ENCODE results near the gene PTRH2. TPM values are rescaled to one million over a fixed set of nuclear protein-coding genes. Genes with fewer than 3 reads are reported as not detected.

PTRH2 gene
- total RNA-seq, 5 donors from 2014 or later (not counting 1 experiment from before 2014, with no cell fraction given), result 5.4 to 18.8 (median 15.3) TPM

GRCh38 chr17:59712862-59713261 lies 5.6 kb upstream of the PTRH2 start:
- no peaks in the 10 kb centered on the region for H3K9me3 Mint-ChIP-seq
- peaks cover 6 to 7% of the 10 kb centered on the region in 2 experiments for H3K4me1 ChIP-seq (ENCODE audit: control insufficient read depth in 1 of 2, extremely low read depth in 1 of 2, insufficient read depth in 2 of 2, low read length in 2 of 2)
- H3K4me3 ChIP-seq (ENCODE audit: control insufficient read depth in 1 of 2, extremely low read depth in 1 of 2, low read length in 1 of 2), result no peak overlapping the region
- peaks cover 50 to 64% (median 58%) of the 10 kb centered on the region in 3 donors for H3K4me1 Mint-ChIP-seq
- no peaks in the 10 kb centered on the region for H3K9me3 ChIP-seq
- H3K36me3 ChIP-seq (ENCODE audit: control insufficient read depth in 2 of 2, extremely low read depth in 1 of 2, insufficient read depth in 1 of 2, low read length in 1 of 2), result no peaks in the 10 kb centered on the region
- no peak for ATAC-seq (replicated peaks in 1 of 4)
- H3K36me3 Mint-ChIP-seq, result peaks cover 4% of the 10 kb centered on the region
- no peak for DNase-seq
- H3K27me3 ChIP-seq (replicated peaks in 1 of 2; ENCODE audit: control insufficient read depth in 2 of 2, extremely low read depth in 1 of 2, insufficient read depth in 2 of 2, low read length in 1 of 2), result no peaks in the 10 kb centered on the region
- H3K27ac ChIP-seq (ENCODE audit: low read length), result no peak overlapping the region
- ChIA-PET POLR2A (no interaction called here), CTCF (no interaction called here)
- no peaks in the 10 kb centered on the region for H3K27me3 Mint-ChIP-seq
- H3K4me3 Mint-ChIP-seq, result no peak overlapping the region
- H3K27ac Mint-ChIP-seq, result no peak overlapping the region
- 94% methylated on average over 1 of the region's 2 CpGs for WGBS (ENCODE audit: insufficient coverage)

- H3K4me1 ChIP-seq (ENCODE audit: control insufficient read depth in 1 of 2, extremely low read depth in 1 of 2, insufficient read depth in 2 of 2, low read length in 2 of 2), result peaks cover 7 to 8% of the 10 kb centered on the region in 2 experiments
- no peaks in the 10 kb centered on the region for H3K36me3 ChIP-seq (ENCODE audit: control insufficient read depth in 2 of 2, extremely low read depth in 1 of 2, insufficient read depth in 1 of 2, low read length in 1 of 2)
- DNase-seq, result no peak
- CTCF ChIA-PET, result interaction anchor here in 1 of 2 donors (1.2 kb wide), 1 partner anchor 147 kb away, joined by 3 read pairs; no protein-coding TSS in a partner anchor
- H3K27ac Mint-ChIP-seq, result no peak overlapping the region
- no peak for ATAC-seq (replicated peaks in 1 of 4)
- H3K9me3 ChIP-seq, result no peaks in the 10 kb centered on the region
- H3K9me3 Mint-ChIP-seq, result no peaks in the 10 kb centered on the region
- no peak overlapping the region for H3K27ac ChIP-seq (ENCODE audit: low read length)
- no peak overlapping the region for H3K4me3 ChIP-seq (ENCODE audit: control insufficient read depth in 1 of 2, extremely low read depth in 1 of 2, low read length in 1 of 2)
- H3K27me3 ChIP-seq (replicated peaks in 1 of 2; ENCODE audit: control insufficient read depth in 2 of 2, extremely low read depth in 1 of 2, insufficient read depth in 2 of 2, low read length in 1 of 2), result no peaks in the 10 kb centered on the region
- H3K4me1 Mint-ChIP-seq, result peaks cover 55 to 74% (median 63%) of the 10 kb centered on the region in 3 donors
- H3K27me3 Mint-ChIP-seq, result no peaks in the 10 kb centered on the region
- H3K36me3 Mint-ChIP-seq, result peaks cover 10% of the 10 kb centered on the region
- POLR2A ChIA-PET, result interaction anchor here in 1 of 2 donors (0.5 to 1.0 kb wide), 4 partner anchors 9 to 94 kb away, joined by 4 to 5 read pairs (median 4); no protein-coding TSS in a partner anchor
- H3K4me3 Mint-ChIP-seq, result no peak overlapping the region
Observed at GRCh38 chr17:59711936-59712335, 4.7 kb upstream of the PTRH2 start.

GRCh38 chr17:59707971-59708430 lies 771 bp upstream of the PTRH2 start:
- Histone ChIP-seq H3K27ac (ENCODE audit: low read length) (peak overlapping the region; percentile 89), H3K36me3 (ENCODE audit: control insufficient read depth in 2 of 2, extremely low read depth in 1 of 2, insufficient read depth in 1 of 2, low read length in 1 of 2) (peaks cover 0 to 2% of the 10 kb centered on the region in 2 donors), H3K27me3 (replicated peaks in 1 of 2; ENCODE audit: control insufficient read depth in 2 of 2, extremely low read depth in 1 of 2, insufficient read depth in 2 of 2, low read length in 1 of 2) (no peaks in the 10 kb centered on the region), H3K9me3 (no peaks in the 10 kb centered on the region), H3K4me1 (ENCODE audit: control insufficient read depth in 1 of 2, extremely low read depth in 1 of 2, insufficient read depth in 2 of 2, low read length in 2 of 2) (peaks cover 16 to 31% of the 10 kb centered on the region in 2 experiments), H3K4me3 (ENCODE audit: control insufficient read depth in 1 of 2, extremely low read depth in 1 of 2, low read length in 1 of 2) (peak overlapping the region; percentile 63 to 88)
- peak overlapping the region; percentile 96 to 97 (median 96) for H3K4me3 Mint-ChIP-seq
- H3K4me1 Mint-ChIP-seq, result peaks cover 70 to 93% (median 79%) of the 10 kb centered on the region in 3 donors
- ATAC-seq (replicated peaks in 1 of 4), result peak in 2 of 4 experiments; percentile 2 to 6
- H3K36me3 Mint-ChIP-seq, result peaks cover 15% of the 10 kb centered on the region
- no peaks in the 10 kb centered on the region for H3K27me3 Mint-ChIP-seq
- H3K9me3 Mint-ChIP-seq, result no peaks in the 10 kb centered on the region
- POLR2A ChIA-PET, result interaction anchor here in 1 of 2 donors (0.6 to 0.7 kb wide), 3 partner anchors 38 to 184 kb away, joined by 3 to 4 read pairs (median 3); no protein-coding TSS in a partner anchor
- CTCF ChIA-PET, result interaction anchor here in 1 of 2 donors (1.0 to 3.1 kb wide), 4 partner anchors 37 to 192 kb away, joined by 3 to 15 read pairs (median 4); no protein-coding TSS in a partner anchor
- DNase-seq, result peak in 4 of 35 experiments; percentile 2 to 38 (median 5)
- WGBS (ENCODE audit: insufficient coverage), result 2% methylated on average over 8 of the region's 15 CpGs
- peak overlapping the region; percentile 97 to 100 for H3K27ac Mint-ChIP-seq

DNA sequence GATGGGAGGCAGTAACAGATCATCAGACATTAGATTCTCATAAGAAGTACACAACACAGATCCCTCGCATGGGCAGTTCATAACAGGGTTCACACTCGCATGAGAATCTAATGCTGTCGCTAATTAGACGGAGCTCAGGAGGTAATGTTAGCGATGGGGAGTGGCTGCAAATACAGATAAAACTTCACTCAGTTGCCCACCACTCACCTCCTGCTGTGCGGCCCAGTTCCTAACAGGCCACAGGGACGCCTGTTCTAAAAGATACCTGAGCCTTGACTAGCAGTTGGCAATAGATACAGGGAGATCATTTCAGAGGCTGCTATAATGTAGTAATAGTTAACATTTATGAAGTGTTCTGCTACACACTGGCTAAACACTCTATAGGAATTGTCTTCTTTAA lies 4.9 kb downstream of the PTRH2 start:
- no peak overlapping the region for H3K27ac ChIP-seq (ENCODE audit: low read length)
- peaks cover 12 to 29% of the 10 kb centered on the region in 2 experiments for H3K4me1 ChIP-seq (ENCODE audit: control insufficient read depth in 1 of 2, extremely low read depth in 1 of 2, insufficient read depth in 2 of 2, low read length in 2 of 2)
- H3K4me3 ChIP-seq (ENCODE audit: control insufficient read depth in 1 of 2, extremely low read depth in 1 of 2, low read length in 1 of 2), result no peak overlapping the region
- no peaks in the 10 kb centered on the region for H3K9me3 Mint-ChIP-seq
- H3K9me3 ChIP-seq, result no peaks in the 10 kb centered on the region
- no peak for ATAC-seq (replicated peaks in 1 of 4)
- ChIA-PET POLR2A (no interaction called here), CTCF (interaction anchor here in 1 of 2 donors (0.7 kb wide), 1 partner anchor 218 kb away, joined by 3 read pairs; no protein-coding TSS in a partner anchor)
- H3K27ac Mint-ChIP-seq, result no peak overlapping the region
- H3K27me3 ChIP-seq (replicated peaks in 1 of 2; ENCODE audit: control insufficient read depth in 2 of 2, extremely low read depth in 1 of 2, insufficient read depth in 2 of 2, low read length in 1 of 2), result no peaks in the 10 kb centered on the region
- no peaks in the 10 kb centered on the region for H3K27me3 Mint-ChIP-seq
- whole genome bisulfite sequencing (ENCODE audit: insufficient coverage), result no CpG with 5 or more reads among the region's 7 CpGs
- no peak for DNase-seq
- H3K4me1 Mint-ChIP-seq, result peaks cover 78 to 94% (median 88%) of the 10 kb centered on the region in 3 donors
- no peak overlapping the region for H3K4me3 Mint-ChIP-seq
- peaks cover 38% of the 10 kb centered on the region for H3K36me3 Mint-ChIP-seq
- H3K36me3 ChIP-seq (ENCODE audit: control insufficient read depth in 2 of 2, extremely low read depth in 1 of 2, insufficient read depth in 1 of 2, low read length in 1 of 2), result peaks cover 5 to 33% of the 10 kb centered on the region in 2 donors

DNA sequence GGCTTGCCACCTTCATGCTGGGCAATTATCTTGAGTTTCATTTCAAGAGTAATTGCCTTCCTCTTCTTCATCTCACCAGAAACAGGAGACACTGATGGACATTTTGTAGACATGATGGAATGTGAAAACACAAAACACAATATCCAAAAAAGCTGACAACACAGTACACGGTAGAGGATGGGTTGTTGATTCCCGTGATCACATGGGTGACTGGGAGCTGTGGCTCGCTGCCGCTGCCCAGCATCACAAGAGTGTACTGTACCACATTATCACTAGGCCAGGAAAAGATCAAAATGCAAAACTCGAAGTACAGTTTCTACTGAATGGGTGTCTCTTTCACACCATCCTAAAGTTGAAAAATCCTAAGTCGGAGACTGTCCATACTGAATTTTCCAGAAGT lies 7.4 kb downstream of the PTRH2 start:
- Mint-ChIP-seq H3K4me3 (no peak overlapping the region), H3K27me3 (no peaks in the 10 kb centered on the region), H3K9me3 (no peaks in the 10 kb centered on the region), H3K27ac (peak overlapping the region in 1 of 2 donors; percentile 35), H3K36me3 (peaks cover 44% of the 10 kb centered on the region), H3K4me1 (peaks cover 63 to 80% (median 70%) of the 10 kb centered on the region in 3 donors)
- H3K36me3 ChIP-seq (ENCODE audit: control insufficient read depth in 2 of 2, extremely low read depth in 1 of 2, insufficient read depth in 1 of 2, low read length in 1 of 2), result peaks cover 5 to 54% of the 10 kb centered on the region in 2 donors
- ATAC-seq (replicated peaks in 1 of 4) (no peak), DNase-seq (no peak)
- WGBS (ENCODE audit: insufficient coverage), result 83% methylated on average over 1 of the region's 6 CpGs
- H3K27me3 ChIP-seq (replicated peaks in 1 of 2; ENCODE audit: control insufficient read depth in 2 of 2, extremely low read depth in 1 of 2, insufficient read depth in 2 of 2, low read length in 1 of 2), result no peaks in the 10 kb centered on the region
- peaks cover 2 to 11% of the 10 kb centered on the region in 2 experiments for H3K4me1 ChIP-seq (ENCODE audit: control insufficient read depth in 1 of 2, extremely low read depth in 1 of 2, insufficient read depth in 2 of 2, low read length in 2 of 2)
- ChIA-PET CTCF (no interaction called here), POLR2A (interaction anchor here in 1 of 2 donors (0.6 kb wide), 1 partner anchor 10 kb away, joined by 3 read pairs; no protein-coding TSS in a partner anchor)
- no peaks in the 10 kb centered on the region for H3K9me3 ChIP-seq
- H3K27ac ChIP-seq (ENCODE audit: low read length), result no peak overlapping the region
- H3K4me3 ChIP-seq (ENCODE audit: control insufficient read depth in 1 of 2, extremely low read depth in 1 of 2, low read length in 1 of 2), result no peak overlapping the region

DNA sequence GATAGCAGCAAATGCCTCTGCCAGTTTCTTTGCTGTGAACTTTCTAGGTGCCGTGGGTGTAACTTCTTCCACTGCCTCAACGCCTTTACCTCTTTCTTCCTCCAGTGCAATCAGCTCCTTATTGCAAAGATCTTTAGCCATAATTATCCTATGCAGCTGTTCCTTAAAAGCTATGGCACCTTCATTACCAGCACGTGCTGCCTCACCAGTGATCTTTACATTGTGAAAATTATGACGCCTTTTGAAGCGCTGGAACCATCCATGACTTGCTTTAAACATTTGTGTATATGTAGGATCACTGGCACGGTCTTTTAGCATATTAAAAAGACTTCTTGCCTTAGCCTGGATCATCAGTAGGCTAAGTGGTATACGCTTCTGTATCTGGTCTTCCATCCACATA lies 8.0 kb downstream of the PTRH2 start:
- Mint-ChIP-seq H3K9me3 (no peaks in the 10 kb centered on the region), H3K4me3 (no peak overlapping the region), H3K4me1 (peaks cover 57 to 74% (median 64%) of the 10 kb centered on the region in 3 donors), H3K36me3 (peaks cover 48% of the 10 kb centered on the region), H3K27me3 (no peaks in the 10 kb centered on the region), H3K27ac (peak overlapping the region in 1 of 2 donors; percentile 42)
- ChIA-PET CTCF (no interaction called here), POLR2A (interaction anchor here in 1 of 2 donors (0.6 kb wide), 1 partner anchor 10 kb away, joined by 3 read pairs; no protein-coding TSS in a partner anchor)
- 88% methylated on average over 2 of the region's 7 CpGs for WGBS (ENCODE audit: insufficient coverage)
- peaks cover 5 to 60% of the 10 kb centered on the region in 2 donors for H3K36me3 ChIP-seq (ENCODE audit: control insufficient read depth in 2 of 2, extremely low read depth in 1 of 2, insufficient read depth in 1 of 2, low read length in 1 of 2)
- no peak overlapping the region for H3K27ac ChIP-seq (ENCODE audit: low read length)
- no peak overlapping the region for H3K4me3 ChIP-seq (ENCODE audit: control insufficient read depth in 1 of 2, extremely low read depth in 1 of 2, low read length in 1 of 2)
- ATAC-seq (replicated peaks in 1 of 4) (no peak), DNase-seq (no peak)
- no peaks in the 10 kb centered on the region for H3K9me3 ChIP-seq
- peaks cover 2 to 8% of the 10 kb centered on the region in 2 experiments for H3K4me1 ChIP-seq (ENCODE audit: control insufficient read depth in 1 of 2, extremely low read depth in 1 of 2, insufficient read depth in 2 of 2, low read length in 2 of 2)
- H3K27me3 ChIP-seq (replicated peaks in 1 of 2; ENCODE audit: control insufficient read depth in 2 of 2, extremely low read depth in 1 of 2, insufficient read depth in 2 of 2, low read length in 1 of 2), result no peaks in the 10 kb centered on the region

Data from T-cell (primary cell).